Measurements from ENCODE around the gene CYP4A11.
A peak's percentile ranks its signal among the peaks of the same experiment; 100 is the strongest.
"Not testable (repeated sequence)": the region's sequence is repeated elsewhere in the genome, so short reads cannot be mapped to it uniquely, and the experiment has no call there.

CYP4A11 gene

GRCh38 chr1:46941135-46941694 lies at the start of gene CYP4A11:
Gene CYP4A11 (minus strand): TSS chr1:46941476. CDS start chr1:46941433, 43 bp downstream.
- no peak for DNase-seq

GRCh38 chr1:46990541-46990940 lies 49.3 kb upstream of the CYP4A11 start:
- DNase-seq: not testable (repeated sequence)

GRCh38 chr1:46983830-46984586 lies 42.7 kb upstream of the CYP4A11 start:
- DNase-seq: no peak

GRCh38 chr1:46983166-46983829 lies 42.0 kb upstream of the CYP4A11 start:
- DNase-seq: no peak

- DNase-seq: peak; percentile 39
These were observed 27.8 kb upstream of the CYP4A11 start for GRCh38 chr1:46969014-46969619.

- not testable (repeated sequence) for DNase-seq
These were observed 21.0 kb upstream of the CYP4A11 start for GRCh38 chr1:46962272-46962671.

- no peak for DNase-seq
These were observed 19.9 kb upstream of the CYP4A11 start for GRCh38 chr1:46961066-46961758.

GRCh38 chr1:46960250-46960649 lies 19.0 kb upstream of the CYP4A11 start:
- no peak for DNase-seq

GRCh38 chr1:46955116-46955515 lies 13.8 kb upstream of the CYP4A11 start:
- DNase-seq: not testable (repeated sequence)

GRCh38 chr1:46953847-46954246 lies 12.6 kb upstream of the CYP4A11 start:
- DNase-seq: not testable (repeated sequence)

GRCh38 chr1:46949417-46949666 lies 8.1 kb upstream of the CYP4A11 start:
- not testable (repeated sequence) for DNase-seq

- DNase-seq: peak; percentile 73
These were observed 7.5 kb upstream of the CYP4A11 start for GRCh38 chr1:46948629-46949416.

GRCh38 chr1:46947706-46948105 lies 6.4 kb upstream of the CYP4A11 start:
- not testable (repeated sequence) for DNase-seq

- no peak for DNase-seq
These were observed 810 bp upstream of the CYP4A11 start for GRCh38 chr1:46942086-46942485.

- no peak for DNase-seq
These were observed 969 bp downstream of the CYP4A11 start for GRCh38 chr1:46940307-46940706.

GRCh38 chr1:46937270-46937669 lies 4.0 kb downstream of the CYP4A11 start:
- no peak for DNase-seq

GRCh38 chr1:46936788-46937187 lies 4.5 kb downstream of the CYP4A11 start:
- no peak for DNase-seq

- peak; percentile 72 for DNase-seq
These were observed 6.4 kb downstream of the CYP4A11 start for GRCh38 chr1:46934852-46935251.

GRCh38 chr1:46932020-46932419 lies 9.3 kb downstream of the CYP4A11 start:
- DNase-seq: not testable (repeated sequence)

GRCh38 chr1:46931151-46931550 lies 10.1 kb downstream of the CYP4A11 start:
- DNase-seq: no peak

- DNase-seq: no peak
These were observed 13.9 kb downstream of the CYP4A11 start for GRCh38 chr1:46927249-46927835.

GRCh38 chr1:46910790-46911189 lies 30.5 kb downstream of the CYP4A11 start:
- no peak for DNase-seq

All from DMS53 (cell line).